Stimulated activated CD8-positive, alpha-beta memory T cell treated with anti-CD3 and anti-CD28 coated beads, Interleukin-12 subunit alpha, Interleukin-12 subunit beta, amount 100 ng/mL, for 24 hours (primary cell): ENCODE data around the gene MYO1B.

ENCODE experiments used
- DNase-seq: peaks from one replicate; pipeline ENCODE4 v3.0.0-alpha.2; 2020; ENCODE audit errors: extremely low read depth

The MYO1B gene

GRCh38 chr2:191262436-191262835 is 17.2 kb downstream of the MYO1B start:
- no peak for DNase-seq

- no peak for DNase-seq
These were observed 17.8 kb downstream of the MYO1B start for GRCh38 chr2:191263050-191263449.

- no peak for DNase-seq
These were observed 19.5 kb downstream of the MYO1B start for GRCh38 chr2:191264647-191265081.

GRCh38 chr2:191265311-191266170 is 20.3 kb downstream of the MYO1B start:
- no peak for DNase-seq

GRCh38 chr2:191266201-191266600 is 21.0 kb downstream of the MYO1B start:
- DNase-seq: no peak

- no peak for DNase-seq
These were observed 23.4 kb downstream of the MYO1B start for GRCh38 chr2:191268596-191268995.

GRCh38 chr2:191270306-191271161 is 25.3 kb downstream of the MYO1B start:
- DNase-seq: no peak

- DNase-seq: no peak
These were observed 26.9 kb downstream of the MYO1B start for GRCh38 chr2:191272064-191272463.

- no peak for DNase-seq
These were observed 29.2 kb downstream of the MYO1B start for GRCh38 chr2:191274413-191274815.

- DNase-seq: no peak
These were observed 31.7 kb downstream of the MYO1B start for GRCh38 chr2:191276792-191277465.

- no peak for DNase-seq
These were observed 35.1 kb downstream of the MYO1B start for GRCh38 chr2:191280290-191280689.

- DNase-seq: no peak
These were observed 35.9 kb downstream of the MYO1B start for GRCh38 chr2:191280834-191281756.

GRCh38 chr2:191285252-191285651 is 40.0 kb downstream of the MYO1B start:
- DNase-seq: no peak

GRCh38 chr2:191287820-191288219 is 42.6 kb downstream of the MYO1B start:
- DNase-seq: no peak

GRCh38 chr2:191289049-191289448 is 43.8 kb downstream of the MYO1B start:
- no peak for DNase-seq

GRCh38 chr2:191291471-191291870 is 46.3 kb downstream of the MYO1B start:
- DNase-seq: no peak

GRCh38 chr2:191292869-191293268 is 47.7 kb downstream of the MYO1B start:
- DNase-seq: no peak

- no peak for DNase-seq
These were observed 49.9 kb downstream of the MYO1B start for GRCh38 chr2:191295088-191295487.

GRCh38 chr2:191296083-191297006 is 51.1 kb downstream of the MYO1B start:
- no peak for DNase-seq

- no peak for DNase-seq
These were observed 51.8 kb downstream of the MYO1B start for GRCh38 chr2:191297033-191297432.
